Keratinocyte (primary cell): ENCODE results near the gene CGAS. TPM values are rescaled to one million over a fixed set of nuclear protein-coding genes. Genes with fewer than 3 reads are reported as not detected.
A peak's percentile ranks its signal among the peaks of the same experiment; 100 is the strongest.

Experiments used
- DNase-seq: peaks from one replicate; pipeline ENCODE4 v3.0.0-alpha.2; 2011; ENCODE audit warnings: low read depth, missing footprints, low spot score
- FAIRE-seq: peaks from 2 replicates; lab custom pipeline; 2011; peaks lifted over from hg19 to GRCh38; lab: Jason Lieb, UNC
- H2AFZ ChIP-seq: 2 replicates; pipeline ENCODE4 v1.6.0; 2012; ENCODE audit warnings: low read length, control low read depth, inconsistent platforms; ENCODE audit not compliant: control insufficient read depth
- H3K27ac ChIP-seq: 2 replicates; pipeline ENCODE4 v1.5.1; 2011; ENCODE audit warnings: low read length; ENCODE audit not compliant: control insufficient read depth, insufficient read depth
- H3K27me3 ChIP-seq: 3 replicates; pipeline ENCODE4 v1.6.0; 2011; ENCODE audit warnings: low read length; ENCODE audit not compliant: control insufficient read depth, insufficient read depth; ENCODE audit errors: extremely low read depth
- H3K36me3 ChIP-seq, 2 experiments: 2 replicates in 1 of 2; 3 replicates in 1 of 2; pipeline ENCODE4 v1.5.1; 2011; ENCODE audit warnings: low read length in 2 of 2, mild to moderate bottlenecking in 1 of 2; ENCODE audit not compliant: control insufficient read depth in 2 of 2, insufficient read depth in 2 of 2; ENCODE audit errors: extremely low read depth in 1 of 2
- H3K4me1 ChIP-seq: 3 replicates; pipeline ENCODE4 v1.5.1; 2011; ENCODE audit warnings: low read length; ENCODE audit not compliant: control insufficient read depth, insufficient read depth; ENCODE audit errors: extremely low read depth
- H3K4me2 ChIP-seq: 3 replicates; pipeline ENCODE4 v1.6.0; 2011; ENCODE audit warnings: low read depth, low read length; ENCODE audit not compliant: control insufficient read depth, insufficient read depth; ENCODE audit errors: extremely low read depth
- H3K4me3 ChIP-seq, 3 experiments: fragments of 200-600 bp in 1 of 3; sonication (generic) in 1 of 3; 2 replicates in 2 of 3; 3 replicates in 1 of 3; pipeline ENCODE4 v1.5.1; 2011 to 2016; ENCODE audit warnings: low read length in 3 of 3, mild to moderate bottlenecking in 3 of 3, control low read depth in 2 of 3, inconsistent platforms in 1 of 3, low read depth in 1 of 3, mixed read lengths in 1 of 3, mixed run types in 1 of 3, moderate library complexity in 1 of 3; ENCODE audit not compliant: control insufficient read depth in 2 of 3, insufficient read depth in 2 of 3; ENCODE audit errors: extremely low read depth in 1 of 3
- H3K79me2 ChIP-seq: 2 replicates; pipeline ENCODE4 v1.6.0; 2012; ENCODE audit warnings: low read length; ENCODE audit not compliant: control insufficient read depth, insufficient read depth
- H3K9ac ChIP-seq: 3 replicates; pipeline ENCODE4 v1.6.0; 2011; ENCODE audit warnings: low read length; ENCODE audit not compliant: control insufficient read depth, insufficient read depth; ENCODE audit errors: extremely low read depth
- H3K9me1 ChIP-seq: 3 replicates; pipeline ENCODE4 v1.6.0; 2011; ENCODE audit warnings: low read length; ENCODE audit not compliant: control insufficient read depth, insufficient read depth; ENCODE audit errors: extremely low read depth
- H3K9me3 ChIP-seq: 2 replicates; pipeline ENCODE4 v1.5.1; 2012; ENCODE audit warnings: low read depth, low read length; ENCODE audit not compliant: control insufficient read depth
- H4K20me1 ChIP-seq: 3 replicates; pipeline ENCODE4 v1.6.0; 2011; ENCODE audit warnings: low read length; ENCODE audit not compliant: control insufficient read depth, insufficient read depth; ENCODE audit errors: extremely low read depth
- EZH2 ChIP-seq: IDR thresholded peaks from one replicate; pipeline ENCODE4 v1.6.1; 2012; ENCODE audit warnings: inconsistent platforms, mild to moderate bottlenecking, low read length, moderate library complexity
- dilution Hi-C: fragments of 300-500 bp; cut with MboI; formaldehyde crosslinking; loops from one replicate; pipeline ENCODE4 v1.7.0; 2020; ENCODE audit warnings: low sequenced_read_pairs; ENCODE audit not compliant: extremely low pct_ligation_motif_present
- polyA plus RNA-seq, 5 experiments: library from polyadenylated mRNA; depleted of rRNA in 3 of 5; stranded (reverse) in 3 of 5; stranded (forward) in 1 of 5; unstranded in 1 of 5; fragments of >200 nt; gene quantifications; 1 replicate in 1 of 5; 2 replicates in 3 of 5; 3 replicates in 1 of 5; pipeline versions ENCODE4 v1.2.1 to v1.2.3, GENCODE V29; 2011 to 2012; ENCODE audit warnings: missing spikeins in 2 of 5, low read depth in 1 of 5, low replicate concordance in 1 of 5
- TF ChIP-seq, protein P1 (sequence below), 3 experiments: IDR thresholded peaks in 1 of 3; conservative IDR thresholded peaks in 1 of 3; optimal IDR thresholded peaks in 1 of 3; 2 replicates in 2 of 3; 3 replicates in 1 of 3; pipeline versions ENCODE3 to v1.5.1; 2011; ENCODE audit warnings: low read length in 3 of 3, mild to moderate bottlenecking in 3 of 3, moderate library complexity in 2 of 3, control low read depth in 1 of 3, inconsistent platforms in 1 of 3; ENCODE audit not compliant: insufficient read depth in 2 of 3; ENCODE audit errors: extremely low read depth in 1 of 3

Gene CGAS
- polyA plus RNA-seq, 1 donor (not counting 4 experiments of a cell fraction or from before 2014, with no cell fraction given) = 1.1 TPM

DNA sequence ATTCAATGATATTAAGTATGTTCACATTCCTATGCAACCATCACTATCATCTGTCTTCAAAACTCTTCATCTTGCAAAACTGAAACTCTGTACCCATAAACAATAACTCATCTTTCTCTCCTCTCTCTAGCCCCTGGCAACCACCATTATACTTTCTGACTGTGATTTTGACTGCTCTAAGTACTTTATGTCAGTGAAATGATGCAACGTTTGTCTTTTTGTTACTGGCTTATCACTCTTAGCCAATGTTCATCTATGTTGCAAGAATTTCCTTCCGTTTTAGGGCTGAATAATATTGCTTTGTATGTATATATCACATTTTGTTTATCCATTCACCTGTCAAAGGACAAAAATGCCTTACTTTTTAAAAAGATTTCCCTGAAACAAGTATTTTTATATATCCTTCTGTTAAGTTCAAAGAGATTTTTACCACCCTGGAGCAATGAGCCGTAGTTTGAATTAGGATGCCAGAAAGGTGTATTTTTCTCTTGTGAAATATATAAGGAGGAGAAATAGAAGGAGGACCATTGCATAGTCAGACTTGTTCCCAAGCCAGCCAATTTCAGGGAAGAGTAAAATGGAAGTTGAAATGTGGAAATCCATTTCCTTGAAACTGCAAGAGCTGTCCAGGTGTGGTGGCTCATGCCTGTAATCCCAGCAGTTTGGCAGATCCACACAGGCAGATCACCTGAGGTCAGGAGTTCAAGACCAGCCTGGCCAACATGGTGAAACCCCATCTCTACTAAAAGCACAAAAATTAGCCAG is 4.0 kb upstream of the CGAS start:
- no peak for FAIRE-seq
- H4K20me1 ChIP-seq = no peaks in the 10 kb centered on the region
- TF ChIP-seq, protein P1, sequence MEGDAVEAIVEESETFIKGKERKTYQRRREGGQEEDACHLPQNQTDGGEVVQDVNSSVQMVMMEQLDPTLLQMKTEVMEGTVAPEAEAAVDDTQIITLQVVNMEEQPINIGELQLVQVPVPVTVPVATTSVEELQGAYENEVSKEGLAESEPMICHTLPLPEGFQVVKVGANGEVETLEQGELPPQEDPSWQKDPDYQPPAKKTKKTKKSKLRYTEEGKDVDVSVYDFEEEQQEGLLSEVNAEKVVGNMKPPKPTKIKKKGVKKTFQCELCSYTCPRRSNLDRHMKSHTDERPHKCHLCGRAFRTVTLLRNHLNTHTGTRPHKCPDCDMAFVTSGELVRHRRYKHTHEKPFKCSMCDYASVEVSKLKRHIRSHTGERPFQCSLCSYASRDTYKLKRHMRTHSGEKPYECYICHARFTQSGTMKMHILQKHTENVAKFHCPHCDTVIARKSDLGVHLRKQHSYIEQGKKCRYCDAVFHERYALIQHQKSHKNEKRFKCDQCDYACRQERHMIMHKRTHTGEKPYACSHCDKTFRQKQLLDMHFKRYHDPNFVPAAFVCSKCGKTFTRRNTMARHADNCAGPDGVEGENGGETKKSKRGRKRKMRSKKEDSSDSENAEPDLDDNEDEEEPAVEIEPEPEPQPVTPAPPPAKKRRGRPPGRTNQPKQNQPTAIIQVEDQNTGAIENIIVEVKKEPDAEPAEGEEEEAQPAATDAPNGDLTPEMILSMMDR (optimal IDR thresholded peaks at IDR 0.05 in 1 of 3, IDR thresholded peaks at IDR 0.05 in 1 of 3, conservative IDR thresholded peaks at IDR 0.05 in 1 of 3; ENCODE audit: extremely low read depth in 1 of 3, insufficient read depth in 2 of 3, low read length in 3 of 3) = no peak
- no peak for TF ChIP-seq EZH2
- no peak overlapping the region for H3K9ac ChIP-seq
- H2AFZ ChIP-seq = no peak overlapping the region
- dilution Hi-C loops = no loop called here
- H3K4me2 ChIP-seq = no peak overlapping the region
- no peaks in the 10 kb centered on the region for H3K9me1 ChIP-seq
- H3K27ac ChIP-seq = peak overlapping the region; percentile 8
- peaks cover 5% of the 10 kb centered on the region for H3K79me2 ChIP-seq
- H3K27me3 ChIP-seq = no peaks in the 10 kb centered on the region
- peaks cover 15% of the 10 kb centered on the region for H3K4me1 ChIP-seq
- H3K4me3 ChIP-seq = no peak overlapping the region
- no peaks in the 10 kb centered on the region for H3K9me3 ChIP-seq
- no peaks in the 10 kb centered on the region for H3K36me3 ChIP-seq
- DNase-seq = no peak

DNA sequence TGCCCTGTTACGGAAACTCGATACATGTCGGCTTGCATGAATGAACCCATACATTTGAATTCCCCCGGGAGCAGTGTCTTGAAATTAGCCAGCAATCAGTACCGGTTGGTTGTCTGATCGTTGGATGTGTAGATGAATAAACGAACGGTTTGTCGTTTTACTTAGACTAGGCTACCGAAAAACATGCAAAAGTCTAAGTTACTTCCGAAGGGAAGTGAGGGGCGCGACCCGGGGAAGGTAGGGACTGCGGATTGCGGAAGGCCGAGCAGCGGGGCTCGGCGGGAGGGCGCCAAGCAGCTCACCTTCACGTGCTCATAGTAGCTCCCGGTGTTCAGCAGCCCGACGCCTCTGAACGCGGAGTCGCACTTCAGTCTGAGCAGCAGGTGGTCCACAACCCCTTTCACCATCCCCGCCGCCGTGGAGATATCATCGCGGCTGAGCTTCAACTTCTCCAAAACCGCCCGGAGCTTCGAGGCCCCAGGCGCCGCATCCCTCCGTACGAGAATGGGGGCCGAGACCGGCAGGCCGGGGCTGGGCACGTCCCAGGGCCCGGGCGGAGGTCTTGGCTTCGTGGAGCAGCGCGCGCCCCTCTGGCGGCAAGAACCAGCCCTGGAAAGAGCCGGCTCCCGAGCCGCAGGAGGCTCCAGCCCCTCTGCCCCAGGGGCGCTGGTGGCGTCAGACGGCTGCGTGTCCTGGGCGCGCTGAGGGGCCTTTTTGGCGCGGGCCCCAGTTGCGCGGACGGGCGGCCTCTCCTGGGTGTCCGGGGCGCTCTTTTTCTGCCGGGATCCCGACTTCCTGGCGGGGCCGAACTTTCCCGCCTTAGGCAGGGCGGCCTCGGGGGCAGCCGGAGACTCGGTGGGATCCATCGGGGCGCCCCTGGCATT is 632 bp downstream of the CGAS start:
- dilution Hi-C loops = no loop called here
- H3K9ac ChIP-seq = peak overlapping the region; percentile 66
- H3K9me1 ChIP-seq = no peaks in the 10 kb centered on the region
- TF ChIP-seq, protein P1 (optimal IDR thresholded peaks at IDR 0.05 in 1 of 3, IDR thresholded peaks at IDR 0.05 in 1 of 3, conservative IDR thresholded peaks at IDR 0.05 in 1 of 3; ENCODE audit: extremely low read depth in 1 of 3, insufficient read depth in 2 of 3, low read length in 3 of 3) = no peak
- TF ChIP-seq EZH2 = no peak
- H3K4me2 ChIP-seq = peak overlapping the region; percentile 76
- H3K79me2 ChIP-seq = peaks cover 9% of the 10 kb centered on the region
- H3K9me3 ChIP-seq = no peaks in the 10 kb centered on the region
- peak overlapping the region; percentile 58 for H3K27ac ChIP-seq
- peak overlapping the region; percentile 51 to 79 (median 70) for H3K4me3 ChIP-seq
- H3K4me1 ChIP-seq = peaks cover 15% of the 10 kb centered on the region
- H4K20me1 ChIP-seq = no peaks in the 10 kb centered on the region
- H2AFZ ChIP-seq = peak overlapping the region; percentile 94
- FAIRE-seq = no peak
- DNase-seq = no peak
- H3K36me3 ChIP-seq = no peaks in the 10 kb centered on the region
- no peaks in the 10 kb centered on the region for H3K27me3 ChIP-seq
